ENCODE measurements around the gene CDK18. TPM values are rescaled to one million over a fixed set of nuclear protein-coding genes. Genes with fewer than 3 reads are reported as not detected.

CDK18 gene
- total and polyA plus RNA-seq, 4 donors, result 2.4 to 3.7 (median 3.1) TPM

DNA sequence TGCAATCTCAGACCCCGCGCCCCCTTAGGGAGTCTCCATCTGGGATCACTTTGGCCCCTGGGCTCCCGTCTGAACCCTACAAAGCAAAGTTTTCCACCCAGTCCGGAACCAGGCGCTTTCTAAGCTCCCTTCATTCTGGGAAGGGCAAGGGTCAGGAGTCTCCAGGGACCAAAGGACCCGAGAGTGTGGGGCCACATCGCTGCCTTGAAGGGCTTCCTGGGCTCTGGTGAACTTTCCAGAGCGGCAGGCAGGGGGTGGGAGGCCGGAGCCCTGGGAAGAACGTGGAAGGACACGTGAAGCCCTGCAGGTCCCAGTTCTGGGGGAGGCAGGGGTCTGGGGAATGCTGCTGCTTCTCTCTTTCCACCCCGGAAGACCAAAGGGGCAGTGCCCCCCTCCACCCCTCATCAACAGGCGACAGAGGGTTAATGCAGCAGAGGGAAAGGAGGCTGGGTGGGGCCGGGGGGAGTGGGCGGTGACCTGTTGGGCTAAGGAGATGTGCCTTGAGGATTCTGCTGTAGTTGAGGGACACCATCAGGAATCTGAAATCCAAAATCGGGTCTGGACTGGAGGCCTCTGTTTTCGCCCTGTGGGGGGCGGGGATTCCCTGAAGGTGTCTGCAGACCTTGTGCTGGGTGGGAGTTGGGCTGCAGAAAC, 734 bp downstream of the CDK18 start:
- no peaks in the 10 kb centered on the region for H3K9me3 ChIP-seq (ENCODE audit: control insufficient read depth in 4 of 4, low read length in 3 of 4)
- H3K4me1 ChIP-seq (ENCODE audit: control insufficient read depth in 4 of 4, insufficient read depth in 4 of 4, low read length in 3 of 4), result peaks cover 0 to 24% (median 18%) of the 10 kb centered on the region in 4 donors
- TF ChIP-seq, protein P1, sequence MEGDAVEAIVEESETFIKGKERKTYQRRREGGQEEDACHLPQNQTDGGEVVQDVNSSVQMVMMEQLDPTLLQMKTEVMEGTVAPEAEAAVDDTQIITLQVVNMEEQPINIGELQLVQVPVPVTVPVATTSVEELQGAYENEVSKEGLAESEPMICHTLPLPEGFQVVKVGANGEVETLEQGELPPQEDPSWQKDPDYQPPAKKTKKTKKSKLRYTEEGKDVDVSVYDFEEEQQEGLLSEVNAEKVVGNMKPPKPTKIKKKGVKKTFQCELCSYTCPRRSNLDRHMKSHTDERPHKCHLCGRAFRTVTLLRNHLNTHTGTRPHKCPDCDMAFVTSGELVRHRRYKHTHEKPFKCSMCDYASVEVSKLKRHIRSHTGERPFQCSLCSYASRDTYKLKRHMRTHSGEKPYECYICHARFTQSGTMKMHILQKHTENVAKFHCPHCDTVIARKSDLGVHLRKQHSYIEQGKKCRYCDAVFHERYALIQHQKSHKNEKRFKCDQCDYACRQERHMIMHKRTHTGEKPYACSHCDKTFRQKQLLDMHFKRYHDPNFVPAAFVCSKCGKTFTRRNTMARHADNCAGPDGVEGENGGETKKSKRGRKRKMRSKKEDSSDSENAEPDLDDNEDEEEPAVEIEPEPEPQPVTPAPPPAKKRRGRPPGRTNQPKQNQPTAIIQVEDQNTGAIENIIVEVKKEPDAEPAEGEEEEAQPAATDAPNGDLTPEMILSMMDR (IDR thresholded peaks at IDR 0.05; ENCODE audit: low read depth, low read length, missing input control), result peak; percentile 5
- no peak for TF ChIP-seq FOXA1 (IDR thresholded peaks at IDR 0.05)
- TF ChIP-seq HNF4A (conservative IDR thresholded peaks at IDR 0.05), result peak in 1 of 2 donors; percentile 20
- peak overlapping the region; percentile 33 to 64 (median 48) for H3K4me3 ChIP-seq (ENCODE audit: low read depth in 1 of 3, low read length in 3 of 3)
- no peaks in the 10 kb centered on the region for H3K36me3 ChIP-seq (ENCODE audit: control insufficient read depth in 4 of 4, insufficient read depth in 3 of 4, low read depth in 1 of 4, low read length in 3 of 4)
- no peaks in the 10 kb centered on the region for H3K27me3 ChIP-seq (ENCODE audit: control insufficient read depth in 4 of 4, insufficient read depth in 4 of 4, low read length in 3 of 4)
- peak overlapping the region; percentile 23 to 49 for H3K27ac ChIP-seq (ENCODE audit: low read depth in 1 of 2, low read length in 2 of 2)
- H3K9ac ChIP-seq (ENCODE audit: low read depth in 1 of 2, low read length in 2 of 2), result peak overlapping the region; percentile 15 to 89
- 23% methylated on average over 18 of the region's 18 CpGs for WGBS
- no peak for DNase-seq (ENCODE audit: low spot score)

DNA sequence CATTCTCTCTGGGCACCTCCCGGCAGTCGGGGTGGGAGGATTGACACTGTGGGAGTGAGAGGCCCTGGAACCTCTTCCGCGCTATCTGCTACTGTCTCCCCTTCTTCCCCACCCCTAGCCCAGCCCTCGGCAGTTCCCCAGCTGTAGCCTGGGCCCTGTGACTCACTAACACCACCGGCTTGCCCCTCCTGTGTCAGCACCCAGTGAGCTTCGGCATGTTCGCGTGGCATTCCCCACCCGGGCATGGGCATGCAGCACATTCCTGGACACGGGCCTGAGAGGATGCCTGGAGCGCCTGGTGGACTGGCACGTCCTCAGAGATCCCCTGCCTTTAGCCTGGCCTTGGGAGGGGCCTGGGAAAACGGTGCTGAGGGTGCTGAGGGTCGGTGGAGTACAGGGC, 1.3 kb downstream of the CDK18 start:
- no peak for DNase-seq (ENCODE audit: low spot score)
- Histone ChIP-seq H3K4me3 (ENCODE audit: low read depth in 1 of 3, low read length in 3 of 3) (no peak overlapping the region), H3K9ac (ENCODE audit: low read depth in 1 of 2, low read length in 2 of 2) (no peak overlapping the region), H3K27ac (ENCODE audit: low read depth in 1 of 2, low read length in 2 of 2) (peak overlapping the region; percentile 23 to 49), H3K36me3 (ENCODE audit: control insufficient read depth in 4 of 4, insufficient read depth in 3 of 4, low read depth in 1 of 4, low read length in 3 of 4) (no peaks in the 10 kb centered on the region), H3K4me1 (ENCODE audit: control insufficient read depth in 4 of 4, insufficient read depth in 4 of 4, low read length in 3 of 4) (peaks cover 0 to 24% (median 19%) of the 10 kb centered on the region in 4 donors), H3K9me3 (ENCODE audit: control insufficient read depth in 4 of 4, low read length in 3 of 4) (no peaks in the 10 kb centered on the region), H3K27me3 (ENCODE audit: control insufficient read depth in 4 of 4, insufficient read depth in 4 of 4, low read length in 3 of 4) (no peaks in the 10 kb centered on the region)
- TF ChIP-seq RXRA (IDR thresholded peaks at IDR 0.05), result no peak
- no peak for TF ChIP-seq SP1 (IDR thresholded peaks at IDR 0.05)
- TF ChIP-seq, protein P2, sequence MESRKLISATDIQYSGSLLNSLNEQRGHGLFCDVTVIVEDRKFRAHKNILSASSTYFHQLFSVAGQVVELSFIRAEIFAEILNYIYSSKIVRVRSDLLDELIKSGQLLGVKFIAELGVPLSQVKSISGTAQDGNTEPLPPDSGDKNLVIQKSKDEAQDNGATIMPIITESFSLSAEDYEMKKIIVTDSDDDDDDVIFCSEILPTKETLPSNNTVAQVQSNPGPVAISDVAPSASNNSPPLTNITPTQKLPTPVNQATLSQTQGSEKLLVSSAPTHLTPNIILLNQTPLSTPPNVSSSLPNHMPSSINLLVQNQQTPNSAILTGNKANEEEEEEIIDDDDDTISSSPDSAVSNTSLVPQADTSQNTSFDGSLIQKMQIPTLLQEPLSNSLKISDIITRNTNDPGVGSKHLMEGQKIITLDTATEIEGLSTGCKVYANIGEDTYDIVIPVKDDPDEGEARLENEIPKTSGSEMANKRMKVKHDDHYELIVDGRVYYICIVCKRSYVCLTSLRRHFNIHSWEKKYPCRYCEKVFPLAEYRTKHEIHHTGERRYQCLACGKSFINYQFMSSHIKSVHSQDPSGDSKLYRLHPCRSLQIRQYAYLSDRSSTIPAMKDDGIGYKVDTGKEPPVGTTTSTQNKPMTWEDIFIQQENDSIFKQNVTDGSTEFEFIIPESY (IDR thresholded peaks at IDR 0.05), result no peak
- TF ChIP-seq FOXA1 (IDR thresholded peaks at IDR 0.05), result no peak
- TF ChIP-seq RAD21 (IDR thresholded peaks at IDR 0.05), result no peak
- TF ChIP-seq, protein P3, sequence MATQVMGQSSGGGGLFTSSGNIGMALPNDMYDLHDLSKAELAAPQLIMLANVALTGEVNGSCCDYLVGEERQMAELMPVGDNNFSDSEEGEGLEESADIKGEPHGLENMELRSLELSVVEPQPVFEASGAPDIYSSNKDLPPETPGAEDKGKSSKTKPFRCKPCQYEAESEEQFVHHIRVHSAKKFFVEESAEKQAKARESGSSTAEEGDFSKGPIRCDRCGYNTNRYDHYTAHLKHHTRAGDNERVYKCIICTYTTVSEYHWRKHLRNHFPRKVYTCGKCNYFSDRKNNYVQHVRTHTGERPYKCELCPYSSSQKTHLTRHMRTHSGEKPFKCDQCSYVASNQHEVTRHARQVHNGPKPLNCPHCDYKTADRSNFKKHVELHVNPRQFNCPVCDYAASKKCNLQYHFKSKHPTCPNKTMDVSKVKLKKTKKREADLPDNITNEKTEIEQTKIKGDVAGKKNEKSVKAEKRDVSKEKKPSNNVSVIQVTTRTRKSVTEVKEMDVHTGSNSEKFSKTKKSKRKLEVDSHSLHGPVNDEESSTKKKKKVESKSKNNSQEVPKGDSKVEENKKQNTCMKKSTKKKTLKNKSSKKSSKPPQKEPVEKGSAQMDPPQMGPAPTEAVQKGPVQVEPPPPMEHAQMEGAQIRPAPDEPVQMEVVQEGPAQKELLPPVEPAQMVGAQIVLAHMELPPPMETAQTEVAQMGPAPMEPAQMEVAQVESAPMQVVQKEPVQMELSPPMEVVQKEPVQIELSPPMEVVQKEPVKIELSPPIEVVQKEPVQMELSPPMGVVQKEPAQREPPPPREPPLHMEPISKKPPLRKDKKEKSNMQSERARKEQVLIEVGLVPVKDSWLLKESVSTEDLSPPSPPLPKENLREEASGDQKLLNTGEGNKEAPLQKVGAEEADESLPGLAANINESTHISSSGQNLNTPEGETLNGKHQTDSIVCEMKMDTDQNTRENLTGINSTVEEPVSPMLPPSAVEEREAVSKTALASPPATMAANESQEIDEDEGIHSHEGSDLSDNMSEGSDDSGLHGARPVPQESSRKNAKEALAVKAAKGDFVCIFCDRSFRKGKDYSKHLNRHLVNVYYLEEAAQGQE (IDR thresholded peaks at IDR 0.05), result no peak
- TF ChIP-seq HNF4G (IDR thresholded peaks at IDR 0.05), result no peak
- WGBS, result 75% methylated on average over 15 of the region's 15 CpGs
